GM12865 (cell line): ENCODE results near the gene VPS13C.

Source experiments
- DNase-seq: peaks from one replicate; pipeline ENCODE4 v3.0.0; 2010; ENCODE audit warnings: low read depth
- H3K4me3 ChIP-seq: 2 replicates; pipeline ENCODE4 v1.5.1; 2011; ENCODE audit warnings: mild to moderate bottlenecking, low read depth, low read length, control low read depth
- TF ChIP-seq, protein P1 (sequence below): IDR thresholded peaks from 2 replicates; pipeline ENCODE4 v1.5.1; 2011; ENCODE audit warnings: low read length, control low read depth, low read depth, inconsistent platforms; ENCODE audit not compliant: insufficient read depth; ENCODE audit errors: missing control alignments

The VPS13C gene

DNA sequence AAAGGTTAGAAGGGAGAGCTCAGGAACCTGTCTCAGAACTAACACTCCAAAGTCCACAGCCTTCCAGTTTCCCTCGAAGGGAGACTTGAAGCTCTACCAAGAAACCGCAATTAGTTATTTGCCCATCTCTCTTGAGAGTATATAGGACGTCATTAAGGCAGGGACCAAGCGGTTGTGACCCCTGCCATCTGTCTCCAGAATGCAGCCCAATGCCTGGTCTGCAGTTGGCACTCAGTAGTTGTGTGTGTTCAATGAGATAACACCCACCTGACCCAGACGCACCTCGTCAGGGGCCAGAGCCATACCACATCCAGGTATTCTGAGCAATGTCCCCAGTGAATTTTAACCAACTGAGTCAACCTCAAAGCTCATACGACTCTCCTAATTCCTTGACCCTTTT, 251.0 kb downstream of the VPS13C start:
- H3K4me3 ChIP-seq: no peak overlapping the region
- no peak for DNase-seq
- TF ChIP-seq, protein P1, sequence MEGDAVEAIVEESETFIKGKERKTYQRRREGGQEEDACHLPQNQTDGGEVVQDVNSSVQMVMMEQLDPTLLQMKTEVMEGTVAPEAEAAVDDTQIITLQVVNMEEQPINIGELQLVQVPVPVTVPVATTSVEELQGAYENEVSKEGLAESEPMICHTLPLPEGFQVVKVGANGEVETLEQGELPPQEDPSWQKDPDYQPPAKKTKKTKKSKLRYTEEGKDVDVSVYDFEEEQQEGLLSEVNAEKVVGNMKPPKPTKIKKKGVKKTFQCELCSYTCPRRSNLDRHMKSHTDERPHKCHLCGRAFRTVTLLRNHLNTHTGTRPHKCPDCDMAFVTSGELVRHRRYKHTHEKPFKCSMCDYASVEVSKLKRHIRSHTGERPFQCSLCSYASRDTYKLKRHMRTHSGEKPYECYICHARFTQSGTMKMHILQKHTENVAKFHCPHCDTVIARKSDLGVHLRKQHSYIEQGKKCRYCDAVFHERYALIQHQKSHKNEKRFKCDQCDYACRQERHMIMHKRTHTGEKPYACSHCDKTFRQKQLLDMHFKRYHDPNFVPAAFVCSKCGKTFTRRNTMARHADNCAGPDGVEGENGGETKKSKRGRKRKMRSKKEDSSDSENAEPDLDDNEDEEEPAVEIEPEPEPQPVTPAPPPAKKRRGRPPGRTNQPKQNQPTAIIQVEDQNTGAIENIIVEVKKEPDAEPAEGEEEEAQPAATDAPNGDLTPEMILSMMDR: no peak

DNA sequence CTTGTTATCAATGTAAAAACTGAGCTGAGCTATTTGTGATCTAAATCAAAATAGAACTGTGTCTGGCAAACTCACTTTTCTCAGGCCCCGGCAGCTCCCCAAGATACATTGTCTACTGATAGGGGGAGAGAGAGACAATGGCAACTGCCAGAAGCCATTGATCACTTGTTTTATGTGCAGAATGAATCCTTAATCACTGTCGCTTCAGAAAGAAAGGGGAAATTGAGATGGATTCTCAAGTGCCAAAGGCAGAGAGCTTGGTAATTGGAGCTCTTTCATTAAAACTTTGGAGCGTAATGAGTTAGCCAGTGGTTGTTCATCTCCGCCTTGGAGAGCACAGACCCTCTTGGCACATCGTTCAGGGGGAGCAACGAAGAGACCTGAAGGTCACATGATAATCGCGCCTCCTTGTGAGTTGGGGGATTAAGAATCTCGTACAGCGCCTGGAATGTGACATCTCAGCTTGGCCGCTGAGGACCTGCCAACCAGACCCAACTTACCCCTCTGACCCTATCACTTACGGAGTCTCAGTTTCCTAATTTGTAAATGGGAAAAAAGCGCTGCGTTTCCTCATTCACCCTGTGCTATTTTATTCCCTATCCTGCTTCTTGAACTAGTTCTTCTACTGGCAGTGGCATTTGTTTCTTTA, 252.8 kb downstream of the VPS13C start:
- TF ChIP-seq, protein P1: no peak
- H3K4me3 ChIP-seq: no peak overlapping the region

More for the DNA sequence above, 252.8 kb downstream of the VPS13C start:
- no peak for DNase-seq
